Upper lobe of left lung (tissue), 4 donors: ENCODE measurements around the gene ZNF750.

Experiments used
- EP300 ChIP-seq, 4 donors: sonication (generic); formaldehyde crosslinking; IDR thresholded peaks; one replicate each; pipeline ENCODE4 v1.5.1; 2017; ENCODE audit warnings: antibody characterized with exemption in 4 of 4, control low read depth in 2 of 4
- POLR2A ChIP-seq, 4 donors: fragments of 450-650 bp; IDR thresholded peaks; one replicate each; pipeline ENCODE4 v1.5.1; 2016 to 2017; ENCODE audit warnings: antibody characterized with exemption in 4 of 4, mild to moderate bottlenecking in 2 of 4
- POLR2AphosphoS5 ChIP-seq, 2 donors: sonication (generic); formaldehyde crosslinking; IDR thresholded peaks; one replicate each; pipeline ENCODE4 v1.5.1; 2017; ENCODE audit warnings: antibody characterized with exemption in 2 of 2
- TF ChIP-seq, protein P1 (sequence below), 6 experiments: fragments of 450-650 bp in 4 of 6; fragments of 200-600 bp in 2 of 6; sonication (generic) in 2 of 6; IDR thresholded peaks; one replicate each; pipeline ENCODE4 v1.5.1; 2016 to 2019; ENCODE audit warnings: antibody characterized with exemption in 6 of 6

GRCh38 chr17:82875407-82875856 lies 35.6 kb upstream of the ZNF750 start:
- TF ChIP-seq POLR2AphosphoS5 (IDR thresholded peaks at IDR 0.05): peak in 1 of 2 donors; percentile 63
- TF ChIP-seq, protein P1, sequence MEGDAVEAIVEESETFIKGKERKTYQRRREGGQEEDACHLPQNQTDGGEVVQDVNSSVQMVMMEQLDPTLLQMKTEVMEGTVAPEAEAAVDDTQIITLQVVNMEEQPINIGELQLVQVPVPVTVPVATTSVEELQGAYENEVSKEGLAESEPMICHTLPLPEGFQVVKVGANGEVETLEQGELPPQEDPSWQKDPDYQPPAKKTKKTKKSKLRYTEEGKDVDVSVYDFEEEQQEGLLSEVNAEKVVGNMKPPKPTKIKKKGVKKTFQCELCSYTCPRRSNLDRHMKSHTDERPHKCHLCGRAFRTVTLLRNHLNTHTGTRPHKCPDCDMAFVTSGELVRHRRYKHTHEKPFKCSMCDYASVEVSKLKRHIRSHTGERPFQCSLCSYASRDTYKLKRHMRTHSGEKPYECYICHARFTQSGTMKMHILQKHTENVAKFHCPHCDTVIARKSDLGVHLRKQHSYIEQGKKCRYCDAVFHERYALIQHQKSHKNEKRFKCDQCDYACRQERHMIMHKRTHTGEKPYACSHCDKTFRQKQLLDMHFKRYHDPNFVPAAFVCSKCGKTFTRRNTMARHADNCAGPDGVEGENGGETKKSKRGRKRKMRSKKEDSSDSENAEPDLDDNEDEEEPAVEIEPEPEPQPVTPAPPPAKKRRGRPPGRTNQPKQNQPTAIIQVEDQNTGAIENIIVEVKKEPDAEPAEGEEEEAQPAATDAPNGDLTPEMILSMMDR (IDR thresholded peaks at IDR 0.05): no peak
- no peak for TF ChIP-seq EP300 (IDR thresholded peaks at IDR 0.05)
- TF ChIP-seq POLR2A (IDR thresholded peaks at IDR 0.05): peak in 2 of 4 donors; percentile 44 to 75
